Kidney capillary endothelial cell (primary cell): Measurements from ENCODE around the gene FMN2.

Experiments used
- DNase-seq: peaks from one replicate; pipeline ENCODE4 v3.0.0-alpha.2; 2018; ENCODE audit warnings: low spot score

FMN2 gene

GRCh38 chr1:240091614-240092300 lies at the start of gene FMN2:
Gene FMN2, plus strand, starts transcription at chr1:240091883. Its CDS starts 227 bp downstream, at chr1:240092110.
- no peak for DNase-seq

GRCh38 chr1:240044620-240045019 lies 47.1 kb upstream of the FMN2 start:
- DNase-seq = no peak

GRCh38 chr1:240046000-240046399 lies 45.7 kb upstream of the FMN2 start:
- DNase-seq = no peak

GRCh38 chr1:240054109-240054701 lies 37.5 kb upstream of the FMN2 start:
- DNase-seq = no peak

- DNase-seq = no peak
Observed at GRCh38 chr1:240055936-240056335, 35.7 kb upstream of the FMN2 start.

- no peak for DNase-seq
Observed at GRCh38 chr1:240056350-240056749, 35.3 kb upstream of the FMN2 start.

- no peak for DNase-seq
Observed at GRCh38 chr1:240058049-240058448, 33.6 kb upstream of the FMN2 start.

GRCh38 chr1:240068961-240069360 lies 22.7 kb upstream of the FMN2 start:
- DNase-seq = no peak

GRCh38 chr1:240070188-240070587 lies 21.5 kb upstream of the FMN2 start:
- no peak for DNase-seq

- DNase-seq = no peak
Observed at GRCh38 chr1:240073097-240073496, 18.6 kb upstream of the FMN2 start.

GRCh38 chr1:240074422-240074821 lies 17.3 kb upstream of the FMN2 start:
- no peak for DNase-seq

GRCh38 chr1:240074908-240075307 lies 16.8 kb upstream of the FMN2 start:
- no peak for DNase-seq

- DNase-seq = no peak
Observed at GRCh38 chr1:240084337-240084736, 7.3 kb upstream of the FMN2 start.

- no peak for DNase-seq
Observed at GRCh38 chr1:240084749-240085148, 6.9 kb upstream of the FMN2 start.

GRCh38 chr1:240086726-240087125 lies 5.0 kb upstream of the FMN2 start:
- DNase-seq = no peak

GRCh38 chr1:240090014-240090413 lies 1.7 kb upstream of the FMN2 start:
- no peak for DNase-seq

- no peak for DNase-seq
Observed at GRCh38 chr1:240090957-240091600, 604 bp upstream of the FMN2 start.

GRCh38 chr1:240092301-240093119 lies 827 bp downstream of the FMN2 start:
- peak; percentile 10 for DNase-seq

GRCh38 chr1:240093120-240093961 lies 1.7 kb downstream of the FMN2 start:
- DNase-seq = no peak

GRCh38 chr1:240094041-240094722 lies 2.5 kb downstream of the FMN2 start:
- no peak for DNase-seq

- no peak for DNase-seq
Observed at GRCh38 chr1:240096974-240097373, 5.3 kb downstream of the FMN2 start.
